Peyer's patch (tissue), 4 donors: ENCODE data around the gene PRM1. TPM values are rescaled to one million over a fixed set of nuclear protein-coding genes. Genes with fewer than 3 reads are reported as not detected.
A peak's percentile ranks its signal among the peaks of the same experiment; 100 is the strongest.

Experiments
- DNase-seq, 3 donors: peaks; one replicate each; pipeline ENCODE4 v3.0.0-alpha.2; 2017 to 2019
- H3K27ac ChIP-seq, 4 donors: fragments of 200-600 bp; sonication (generic); one replicate each; pipeline ENCODE4 v1.5.1; 2016 to 2019
- H3K27me3 ChIP-seq, 2 donors: fragments of 200-600 bp; sonication (generic); one replicate each; pipeline ENCODE4 v1.5.1; 2019
- H3K36me3 ChIP-seq, 3 donors: fragments of 200-600 bp; sonication (generic); one replicate each; pipeline ENCODE4 v1.5.1; 2016 to 2019
- H3K4me1 ChIP-seq, 4 donors: fragments of 200-600 bp; sonication (generic); one replicate each; pipeline ENCODE4 v1.5.1; 2016 to 2019
- H3K4me3 ChIP-seq, 4 donors: fragments of 200-600 bp; sonication (generic); 1 replicate in 3 of 4; 2 replicates in 1 of 4; pipeline ENCODE4 v1.5.1; 2016 to 2019; ENCODE audit warnings: mild to moderate bottlenecking in 1 of 4
- H3K9me3 ChIP-seq, 4 donors: fragments of 200-600 bp; sonication (generic); one replicate each; pipeline ENCODE4 v1.5.1; 2016 to 2019; ENCODE audit warnings: mild to moderate bottlenecking in 1 of 4
- CTCF ChIP-seq, 6 experiments: fragments of 450-650 bp in 4 of 6; fragments of 200-600 bp in 2 of 6; sonication (generic) in 1 of 6; IDR thresholded peaks; one replicate each; pipeline ENCODE4 v1.5.1; 2017 to 2019; ENCODE audit warnings: antibody characterized with exemption in 6 of 6, mild to moderate bottlenecking in 3 of 6, moderate library complexity in 1 of 6
- POLR2A ChIP-seq, 2 donors: fragments of 450-650 bp; IDR thresholded peaks; one replicate each; pipeline ENCODE4 v1.5.1; 2017; ENCODE audit warnings: antibody characterized with exemption in 2 of 2, mild to moderate bottlenecking in 2 of 2, moderate library complexity in 2 of 2
- total RNA-seq, 4 donors: library from RNA; depleted of rRNA; stranded (reverse); fragments of >200 nt; gene quantifications; one replicate each; pipeline ENCODE4 v1.1.0, GENCODE V29; 2016

Gene PRM1
- total RNA-seq, 4 donors from 2014 or later = not detected

- Histone ChIP-seq H3K27me3 (no peaks in the 10 kb centered on the region), H3K27ac (peak overlapping the region in 2 of 4 donors; percentile 13 to 40), H3K4me3 (no peak overlapping the region), H3K9me3 (no peaks in the 10 kb centered on the region), H3K4me1 (peaks cover 0 to 13% (median 11%) of the 10 kb centered on the region in 4 donors), H3K36me3 (no peaks in the 10 kb centered on the region)
- peak in 1 of 3 donors; percentile 72 for DNase-seq
- TF ChIP-seq POLR2A (IDR thresholded peaks at IDR 0.05) (no peak), CTCF (IDR thresholded peaks at IDR 0.05) (no peak)
These were observed 45.5 kb downstream of the PRM1 start for GRCh38 chr16:11235703-11235991.

- no peak for TF ChIP-seq CTCF (IDR thresholded peaks at IDR 0.05)
- no peak for TF ChIP-seq POLR2A (IDR thresholded peaks at IDR 0.05)
- no peak for DNase-seq
- H3K27ac ChIP-seq = peak overlapping the region in 3 of 4 donors; percentile 13 to 85 (median 40)
These were observed 46.0 kb downstream of the PRM1 start for GRCh38 chr16:11234884-11235702.

GRCh38 chr16:11233727-11234376 is 47.3 kb downstream of the PRM1 start:
- no peaks in the 10 kb centered on the region for H3K36me3 ChIP-seq
- TF ChIP-seq CTCF (IDR thresholded peaks at IDR 0.05) (no peak), POLR2A (IDR thresholded peaks at IDR 0.05) (no peak)
- no peaks in the 10 kb centered on the region for H3K27me3 ChIP-seq
- no peak overlapping the region for H3K4me3 ChIP-seq
- peak overlapping the region; percentile 75 to 85 (median 80) for H3K27ac ChIP-seq
- no peaks in the 10 kb centered on the region for H3K9me3 ChIP-seq
- DNase-seq = peak in 2 of 3 donors; percentile 58 to 74
- peaks cover 0 to 13% (median 11%) of the 10 kb centered on the region in 4 donors for H3K4me1 ChIP-seq

More at GRCh38 chr16:11234884-11235702, 46.0 kb downstream of the PRM1 start:
- Histone ChIP-seq H3K9me3 (no peaks in the 10 kb centered on the region), H3K4me1 (peaks cover 0 to 13% (median 11%) of the 10 kb centered on the region in 4 donors), H3K4me3 (no peak overlapping the region), H3K36me3 (no peaks in the 10 kb centered on the region), H3K27me3 (no peaks in the 10 kb centered on the region)

GRCh38 chr16:11232852-11233726 is 48.0 kb downstream of the PRM1 start:
- H3K4me3 ChIP-seq = peak overlapping the region in 2 of 4 donors; percentile 25 to 34

More at GRCh38 chr16:11232852-11233726, 48.0 kb downstream of the PRM1 start:
- H3K9me3 ChIP-seq = no peaks in the 10 kb centered on the region
- DNase-seq = peak; percentile 68 to 93 (median 91)
- H3K27me3 ChIP-seq = no peaks in the 10 kb centered on the region
- TF ChIP-seq POLR2A (IDR thresholded peaks at IDR 0.05) = peak in 1 of 2 donors; percentile 31
- TF ChIP-seq CTCF (IDR thresholded peaks at IDR 0.05) = no peak
- H3K4me1 ChIP-seq = peaks cover 0 to 13% (median 11%) of the 10 kb centered on the region in 4 donors
- H3K36me3 ChIP-seq = no peaks in the 10 kb centered on the region
- H3K27ac ChIP-seq = peak overlapping the region; percentile 75 to 85 (median 80)
